SK-N-SH treated with all-trans-retinoic acid at 6 μM for 48 hours (cell line): ENCODE data around the gene DYRK1B.
A peak's percentile ranks its signal among the peaks of the same experiment; 100 is the strongest.
"Not testable (repeated sequence)": the region's sequence is repeated elsewhere in the genome, so short reads cannot be mapped to it uniquely, and the experiment has no call there.

Source experiments
- ATAC-seq: fragments of 200-7000 bp; cut with Tn5 transposase; 3 replicates; pipeline ENCODE4 v1.9.1; 2020; ENCODE audit warnings: mild to moderate bottlenecking, moderate library complexity
- GLIS3 ChIP-seq: fragments of 250-450 bp; sonication (Bioruptor Pico); IDR thresholded peaks from 2 replicates; pipeline ENCODE4 v1.5.0; 2020; ENCODE audit warnings: mild to moderate bottlenecking, moderate library complexity
- ISL1 ChIP-seq: fragments of 250-450 bp; sonication (Bioruptor Pico); IDR thresholded peaks from 2 replicates; pipeline ENCODE4 v2.1.2; 2022; ENCODE audit warnings: mild to moderate bottlenecking, moderate library complexity
- TCF4 ChIP-seq: fragments of 250-450 bp; sonication (Bioruptor Pico); IDR thresholded peaks from 2 replicates; pipeline ENCODE4 v1.8.0; 2021; ENCODE audit warnings: mild to moderate bottlenecking, moderate library complexity, borderline replicate concordance
- TOX ChIP-seq: fragments of 250-450 bp; sonication (Bioruptor Pico); IDR thresholded peaks from 2 replicates; pipeline ENCODE4 v1.8.0; 2021; ENCODE audit warnings: mild to moderate bottlenecking, moderate library complexity, borderline replicate concordance
- ZC3H10 ChIP-seq: fragments of 250-450 bp; sonication (Bioruptor Pico); IDR thresholded peaks from 2 replicates; pipeline ENCODE4 v1.5.1; 2021; ENCODE audit warnings: mild to moderate bottlenecking, moderate library complexity
- ZNF565 ChIP-seq: fragments of 450-650 bp; formaldehyde crosslinking; conservative IDR thresholded peaks from 2 replicates; pipeline ENCODE4 v1.5.0; 2020; ENCODE audit warnings: low read depth, mild to moderate bottlenecking, moderate library complexity
- TF ChIP-seq, protein P1 (sequence below): fragments of 250-450 bp; sonication (Bioruptor Pico); IDR thresholded peaks from 2 replicates; pipeline ENCODE4 v1.8.0; 2020; ENCODE audit warnings: mild to moderate bottlenecking, moderate library complexity, borderline replicate concordance
- TF ChIP-seq, protein P2 (sequence below): fragments of 250-450 bp; sonication (Bioruptor Pico); IDR thresholded peaks from 2 replicates; pipeline ENCODE4 v1.5.0; 2020; ENCODE audit warnings: mild to moderate bottlenecking, moderate library complexity

DYRK1B gene

DNA sequence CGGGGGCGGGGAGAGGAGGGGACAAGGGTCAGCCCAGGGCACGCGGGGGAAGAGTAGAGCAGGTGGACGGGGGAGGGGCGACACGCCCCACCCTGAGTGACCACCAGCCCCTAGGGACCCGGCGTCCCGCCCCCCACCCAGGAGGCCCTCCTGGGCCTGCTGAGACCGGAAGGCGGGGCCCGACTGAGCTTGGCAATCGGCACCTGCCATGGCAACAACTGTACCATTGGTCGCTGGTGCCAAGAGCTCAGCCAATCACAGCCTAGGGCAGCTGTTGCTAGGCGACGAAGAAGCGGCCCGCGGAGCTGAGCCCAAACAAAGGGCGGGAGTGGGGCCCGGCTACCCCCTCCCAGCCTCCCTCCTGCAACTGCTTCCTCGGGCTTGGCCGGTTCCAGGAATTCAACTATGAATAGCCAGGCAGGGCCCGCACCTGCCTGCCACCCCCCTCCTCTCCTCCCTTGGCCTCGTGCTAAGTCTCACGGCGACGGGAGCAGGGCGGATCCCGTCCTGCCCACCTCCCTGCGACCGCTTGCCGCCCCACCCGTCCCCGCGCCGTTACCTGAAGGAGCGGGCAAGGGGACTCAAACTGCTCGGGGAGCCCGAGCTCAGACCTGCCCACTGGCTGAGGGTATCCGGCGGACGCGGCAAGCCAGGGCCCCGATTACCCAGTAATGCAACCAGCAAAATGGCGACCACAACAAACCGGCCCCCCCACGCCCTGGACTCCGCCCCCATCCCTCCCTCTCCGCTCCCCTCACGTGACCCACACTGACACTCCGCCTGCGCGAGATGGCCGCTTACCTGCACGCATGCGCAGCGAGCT, at the start of gene DYRK1B:
Gene DYRK1B (minus strand): TSS at position 699 of the 823 bp plus-strand sequence. CDS start 2,295 bp downstream, outside the sequence.
- TF ChIP-seq TCF4 (CRISPR knock-in tag), result no peak
- peak; percentile 76; the same call in 1 of the 2 replicates for TF ChIP-seq GLIS3 (CRISPR knock-in tag)
- TF ChIP-seq, protein P1, sequence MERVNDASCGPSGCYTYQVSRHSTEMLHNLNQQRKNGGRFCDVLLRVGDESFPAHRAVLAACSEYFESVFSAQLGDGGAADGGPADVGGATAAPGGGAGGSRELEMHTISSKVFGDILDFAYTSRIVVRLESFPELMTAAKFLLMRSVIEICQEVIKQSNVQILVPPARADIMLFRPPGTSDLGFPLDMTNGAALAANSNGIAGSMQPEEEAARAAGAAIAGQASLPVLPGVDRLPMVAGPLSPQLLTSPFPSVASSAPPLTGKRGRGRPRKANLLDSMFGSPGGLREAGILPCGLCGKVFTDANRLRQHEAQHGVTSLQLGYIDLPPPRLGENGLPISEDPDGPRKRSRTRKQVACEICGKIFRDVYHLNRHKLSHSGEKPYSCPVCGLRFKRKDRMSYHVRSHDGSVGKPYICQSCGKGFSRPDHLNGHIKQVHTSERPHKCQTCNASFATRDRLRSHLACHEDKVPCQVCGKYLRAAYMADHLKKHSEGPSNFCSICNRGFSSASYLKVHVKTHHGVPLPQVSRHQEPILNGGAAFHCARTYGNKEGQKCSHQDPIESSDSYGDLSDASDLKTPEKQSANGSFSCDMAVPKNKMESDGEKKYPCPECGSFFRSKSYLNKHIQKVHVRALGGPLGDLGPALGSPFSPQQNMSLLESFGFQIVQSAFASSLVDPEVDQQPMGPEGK (CRISPR knock-in tag), result peak; percentile 75; the same call in 1 of the 2 replicates
- TF ChIP-seq, protein P2, sequence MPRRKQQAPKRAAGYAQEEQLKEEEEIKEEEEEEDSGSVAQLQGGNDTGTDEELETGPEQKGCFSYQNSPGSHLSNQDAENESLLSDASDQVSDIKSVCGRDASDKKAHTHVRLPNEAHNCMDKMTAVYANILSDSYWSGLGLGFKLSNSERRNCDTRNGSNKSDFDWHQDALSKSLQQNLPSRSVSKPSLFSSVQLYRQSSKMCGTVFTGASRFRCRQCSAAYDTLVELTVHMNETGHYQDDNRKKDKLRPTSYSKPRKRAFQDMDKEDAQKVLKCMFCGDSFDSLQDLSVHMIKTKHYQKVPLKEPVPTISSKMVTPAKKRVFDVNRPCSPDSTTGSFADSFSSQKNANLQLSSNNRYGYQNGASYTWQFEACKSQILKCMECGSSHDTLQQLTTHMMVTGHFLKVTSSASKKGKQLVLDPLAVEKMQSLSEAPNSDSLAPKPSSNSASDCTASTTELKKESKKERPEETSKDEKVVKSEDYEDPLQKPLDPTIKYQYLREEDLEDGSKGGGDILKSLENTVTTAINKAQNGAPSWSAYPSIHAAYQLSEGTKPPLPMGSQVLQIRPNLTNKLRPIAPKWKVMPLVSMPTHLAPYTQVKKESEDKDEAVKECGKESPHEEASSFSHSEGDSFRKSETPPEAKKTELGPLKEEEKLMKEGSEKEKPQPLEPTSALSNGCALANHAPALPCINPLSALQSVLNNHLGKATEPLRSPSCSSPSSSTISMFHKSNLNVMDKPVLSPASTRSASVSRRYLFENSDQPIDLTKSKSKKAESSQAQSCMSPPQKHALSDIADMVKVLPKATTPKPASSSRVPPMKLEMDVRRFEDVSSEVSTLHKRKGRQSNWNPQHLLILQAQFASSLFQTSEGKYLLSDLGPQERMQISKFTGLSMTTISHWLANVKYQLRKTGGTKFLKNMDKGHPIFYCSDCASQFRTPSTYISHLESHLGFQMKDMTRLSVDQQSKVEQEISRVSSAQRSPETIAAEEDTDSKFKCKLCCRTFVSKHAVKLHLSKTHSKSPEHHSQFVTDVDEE, result peak; percentile 51; the same call in 1 of the 2 replicates
- TF ChIP-seq, all 23 proteins: peak for 3
- ATAC-seq, result peak; percentile 97

DNA sequence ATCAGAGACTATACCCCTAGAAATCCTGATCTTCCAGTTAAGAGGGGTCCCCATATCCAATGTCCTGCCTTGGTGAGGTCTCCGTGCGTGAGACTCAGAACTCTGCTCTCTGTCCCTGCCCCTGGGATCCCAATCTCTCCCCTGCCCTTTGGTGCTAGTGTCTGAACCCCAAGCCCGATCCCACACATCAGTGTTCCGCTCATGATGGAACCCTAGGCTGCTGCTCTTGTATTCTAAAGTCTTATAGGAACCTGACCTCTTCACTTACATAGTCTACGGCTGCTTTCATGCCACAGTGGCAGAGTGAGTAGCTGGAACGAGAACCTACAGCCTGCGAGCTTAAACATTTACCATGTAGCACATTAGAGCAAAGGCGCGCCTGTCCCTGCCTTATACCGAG, 48.7 kb upstream of the DYRK1B start:
- not testable (repeated sequence) for ATAC-seq

DNA sequence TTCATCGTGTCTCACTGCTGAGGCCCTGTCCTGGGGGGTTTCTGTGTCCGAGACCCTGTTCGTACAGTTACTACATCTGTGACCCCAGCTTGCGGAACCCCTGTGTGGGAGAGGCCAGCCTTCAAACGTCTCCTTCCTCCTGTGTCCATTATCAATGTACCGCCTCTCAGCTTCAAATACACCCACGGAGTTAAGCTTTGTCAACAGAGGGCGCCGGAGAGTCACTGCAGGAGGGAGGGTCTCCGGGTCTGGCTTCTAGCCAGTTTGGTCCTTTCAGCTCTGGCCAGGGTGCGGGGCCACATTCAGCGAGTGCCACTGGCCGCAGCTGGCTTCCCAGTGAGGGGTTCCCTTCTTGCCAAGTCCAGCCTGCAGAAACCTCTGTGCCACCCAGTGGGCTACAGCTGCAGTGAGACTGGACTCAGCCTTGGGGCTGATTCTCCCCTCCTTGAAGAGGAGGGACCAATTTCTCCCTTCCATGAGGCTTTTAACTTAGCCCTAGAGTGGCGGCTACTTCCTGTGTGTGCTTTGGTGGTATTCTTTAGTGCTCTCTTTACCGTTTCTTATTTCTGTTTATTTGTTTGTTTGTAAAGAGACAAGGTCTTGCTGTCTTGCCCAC, 47.6 kb upstream of the DYRK1B start:
- peak; percentile 80 for ATAC-seq

DNA sequence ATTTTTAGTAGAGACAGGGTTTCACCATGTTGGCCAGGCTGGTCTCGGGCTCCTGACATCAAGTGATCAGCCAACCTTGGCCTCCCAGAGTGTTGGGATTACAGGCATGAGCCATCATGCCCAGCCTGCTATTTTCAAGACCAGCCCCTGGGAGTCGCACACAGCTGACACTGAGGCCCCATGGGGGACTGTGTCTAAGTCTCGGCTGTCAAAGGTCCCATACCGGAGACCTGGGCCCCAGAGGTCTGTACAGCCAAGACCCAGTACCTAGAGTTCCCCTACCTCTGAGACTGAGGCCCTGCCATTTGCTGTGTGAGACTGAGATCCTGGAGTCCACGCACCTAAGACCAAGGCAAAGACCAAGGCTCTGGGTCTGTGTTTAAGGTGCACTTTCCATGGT, 46.3 kb upstream of the DYRK1B start:
- not testable (repeated sequence) for ATAC-seq

DNA sequence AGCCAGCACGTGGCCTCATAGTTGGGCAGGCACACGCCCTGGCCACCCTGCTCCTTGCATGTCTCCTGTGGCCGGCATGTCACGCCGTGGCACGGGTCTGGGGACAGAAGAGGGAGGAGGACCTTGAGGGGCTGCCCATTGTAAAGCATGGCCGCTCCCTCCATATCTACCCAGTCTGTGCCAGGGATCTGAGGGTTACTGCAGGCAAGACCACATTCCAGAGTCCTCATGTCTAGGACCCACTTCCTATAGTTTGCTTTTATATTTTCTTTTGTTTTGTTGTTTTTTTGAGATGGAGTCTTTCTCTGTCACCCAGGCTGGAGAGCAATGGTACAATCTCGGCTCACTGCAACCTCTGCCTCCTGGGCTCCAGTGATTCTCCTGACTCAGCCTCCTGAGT, 45.8 kb upstream of the DYRK1B start:
- ATAC-seq, result not testable (repeated sequence)

DNA sequence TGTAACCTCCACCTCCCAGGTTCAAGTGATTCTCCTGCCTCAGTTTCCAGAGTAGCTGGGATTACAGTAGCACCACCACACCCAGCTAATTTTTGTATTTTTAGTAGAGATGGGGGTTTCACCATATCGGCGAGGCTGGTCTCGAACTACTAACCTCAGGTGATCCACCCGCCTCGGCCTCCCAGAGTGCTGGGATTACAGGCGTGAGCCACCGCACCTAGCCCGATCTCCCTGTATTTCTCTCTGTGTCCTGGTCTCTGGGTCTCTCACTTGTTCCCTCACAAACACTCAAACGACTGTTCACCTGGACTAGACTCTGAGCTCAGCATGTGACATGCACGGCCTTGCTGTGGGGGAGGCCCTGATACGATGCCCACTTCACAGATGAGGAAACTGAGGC, 44.9 kb upstream of the DYRK1B start:
- not testable (repeated sequence) for ATAC-seq

DNA sequence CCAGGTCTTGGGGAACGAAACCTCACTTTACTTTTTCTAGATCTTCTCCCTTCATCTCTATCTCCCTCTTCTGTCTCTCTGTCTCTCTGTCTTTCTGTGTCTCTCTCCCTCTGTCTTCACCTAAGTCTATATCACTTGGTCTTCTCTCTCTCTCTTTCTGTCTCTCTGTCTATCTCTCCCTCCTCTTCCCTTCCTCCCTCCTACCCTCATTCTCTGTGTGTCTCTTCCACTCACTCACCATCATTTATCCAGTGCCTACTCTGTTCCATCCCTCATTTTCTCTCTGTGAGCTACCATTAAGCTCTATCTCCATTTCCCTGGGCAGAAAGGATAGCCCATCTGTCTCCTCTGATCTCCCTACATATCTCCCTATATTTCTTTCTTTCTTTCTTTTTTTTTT, 44.4 kb upstream of the DYRK1B start:
- ATAC-seq, result no peak
- TF ChIP-seq TOX (CRISPR knock-in tag) (no peak), ZNF565 (CRISPR knock-in tag) (no peak), ZC3H10 (CRISPR knock-in tag) (no peak), ISL1 (CRISPR knock-in tag) (no peak)

DNA sequence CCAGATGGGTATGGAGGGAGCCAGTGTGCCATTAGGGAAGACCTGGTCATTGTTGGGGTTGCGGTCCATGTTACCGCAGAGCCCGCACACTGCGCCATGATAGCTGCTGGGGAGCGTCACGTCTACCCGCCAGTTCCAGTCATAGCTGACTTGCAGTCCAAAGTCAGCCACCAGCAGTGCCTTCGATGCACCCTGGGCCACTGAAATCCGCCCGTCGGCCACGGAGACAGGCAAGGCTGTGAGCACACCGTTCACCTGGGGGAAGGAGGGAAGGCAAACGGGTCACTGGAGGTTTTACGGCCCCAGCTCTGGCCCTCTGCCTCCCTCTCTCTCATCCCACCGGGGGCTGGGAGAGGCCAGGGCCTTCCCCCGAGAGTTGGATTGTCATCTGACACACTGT, 44.0 kb upstream of the DYRK1B start:
- ATAC-seq, result not testable (repeated sequence)

DNA sequence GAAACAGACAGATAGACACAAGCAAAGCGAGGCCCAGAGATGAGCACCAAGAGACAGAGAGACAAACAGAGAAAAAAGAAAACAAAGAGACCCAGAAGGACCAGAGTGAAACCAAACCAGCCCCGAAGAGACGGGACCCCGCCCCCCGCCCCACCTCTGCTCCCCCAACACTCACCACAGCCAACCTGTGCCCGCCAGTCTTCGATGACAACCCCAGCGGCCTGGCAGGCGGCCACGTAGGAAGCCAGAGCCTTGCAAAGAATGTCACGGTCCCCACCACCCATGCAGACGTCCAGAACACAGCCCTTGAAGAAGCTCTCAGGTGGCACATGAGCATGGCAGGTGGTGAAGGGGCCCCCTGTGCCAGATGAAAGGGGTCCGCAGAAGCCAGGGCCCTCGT, 43.5 kb upstream of the DYRK1B start:
- ATAC-seq, result not testable (repeated sequence)

DNA sequence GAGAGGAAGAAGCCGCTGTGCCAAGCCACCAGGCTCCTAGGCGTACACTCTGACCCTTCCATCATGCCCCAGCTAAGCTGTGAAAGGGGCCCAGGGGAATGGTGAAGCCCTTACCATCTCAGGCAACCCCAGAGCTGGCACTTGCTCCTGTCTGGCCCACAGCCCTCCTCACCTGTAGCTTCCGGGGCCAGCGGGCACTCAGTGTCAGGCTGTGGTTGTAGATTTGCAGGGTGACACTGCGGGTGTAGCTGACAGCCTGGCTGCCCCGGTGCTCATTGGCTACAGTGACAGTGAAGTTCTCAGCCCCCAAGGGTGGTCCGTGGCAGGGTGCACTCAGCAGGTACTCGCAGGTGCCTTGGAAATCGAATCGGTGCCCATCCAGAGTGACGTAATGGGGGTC, 42.5 kb upstream of the DYRK1B start:
- not testable (repeated sequence) for ATAC-seq

DNA sequence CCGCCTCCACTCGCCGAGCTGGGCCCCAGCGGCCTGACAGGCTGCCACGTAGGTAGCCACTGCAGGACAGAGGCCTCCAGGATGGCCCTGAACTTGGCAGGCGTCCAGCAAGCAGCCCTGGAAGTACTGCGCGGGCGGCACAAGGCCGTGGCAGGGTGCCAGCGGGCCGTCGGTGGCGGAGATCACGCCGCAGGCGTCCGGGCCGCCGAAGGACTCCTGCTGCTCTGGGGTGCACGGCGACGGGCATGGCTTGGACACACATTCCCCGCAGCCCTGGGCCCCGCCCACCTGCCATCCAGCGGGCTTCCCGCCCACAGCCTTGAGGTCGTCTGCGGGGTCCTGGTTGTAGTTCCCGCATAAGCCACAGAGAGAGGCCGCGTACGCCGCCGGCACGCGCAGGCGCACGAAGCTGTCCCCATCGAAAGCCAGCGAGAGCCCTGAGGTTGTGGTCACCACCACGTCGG, 41.5 kb upstream of the DYRK1B start:
- ATAC-seq, result peak; percentile 64
